ENCODE measurements around the gene FOSB. TPM values are rescaled to one million over a fixed set of nuclear protein-coding genes. Genes with fewer than 3 reads are reported as not detected.

The FOSB gene
- total RNA-seq, 4 donors from 2014 or later: 2.2 to 25.2 (median 6.9) TPM

DNA sequence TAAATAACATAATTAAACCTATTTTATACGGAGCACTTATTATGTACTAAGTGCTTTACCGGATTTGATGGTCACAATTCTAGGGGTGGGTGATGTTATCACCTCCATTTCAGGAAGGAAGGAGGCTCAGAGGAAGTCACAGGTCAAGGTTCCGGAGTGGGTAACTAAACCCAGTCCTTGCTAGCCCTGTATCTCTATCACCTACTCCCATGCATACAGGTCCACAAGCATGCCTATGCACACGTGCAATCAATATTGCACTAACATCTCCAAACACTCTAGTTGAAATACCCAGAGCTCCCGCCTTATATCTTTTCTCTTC is 17.8 kb upstream of the FOSB start:
- intact Hi-C loops (cut with DNase I): no loop called here
- 31% methylated on average over 5 of the region's 5 CpGs for WGBS
- H3K4me1 ChIP-seq: peaks cover 23 to 75% (median 43%) of the 10 kb centered on the region in 4 donors
- no peaks in the 10 kb centered on the region for H3K36me3 ChIP-seq
- H3K4me3 ChIP-seq: peak overlapping the region; percentile 68 to 84 (median 70)
- H3K9me3 ChIP-seq: no peaks in the 10 kb centered on the region
- DNase-seq (ENCODE audit: extremely low spot score): no peak
- H3K27me3 ChIP-seq: no peaks in the 10 kb centered on the region
- peak overlapping the region; percentile 75 to 93 (median 88) for H3K27ac ChIP-seq (replicated peaks in 1 of 4)
- no peak for TF ChIP-seq POLR2AphosphoS5 (IDR thresholded peaks at IDR 0.05)

DNA sequence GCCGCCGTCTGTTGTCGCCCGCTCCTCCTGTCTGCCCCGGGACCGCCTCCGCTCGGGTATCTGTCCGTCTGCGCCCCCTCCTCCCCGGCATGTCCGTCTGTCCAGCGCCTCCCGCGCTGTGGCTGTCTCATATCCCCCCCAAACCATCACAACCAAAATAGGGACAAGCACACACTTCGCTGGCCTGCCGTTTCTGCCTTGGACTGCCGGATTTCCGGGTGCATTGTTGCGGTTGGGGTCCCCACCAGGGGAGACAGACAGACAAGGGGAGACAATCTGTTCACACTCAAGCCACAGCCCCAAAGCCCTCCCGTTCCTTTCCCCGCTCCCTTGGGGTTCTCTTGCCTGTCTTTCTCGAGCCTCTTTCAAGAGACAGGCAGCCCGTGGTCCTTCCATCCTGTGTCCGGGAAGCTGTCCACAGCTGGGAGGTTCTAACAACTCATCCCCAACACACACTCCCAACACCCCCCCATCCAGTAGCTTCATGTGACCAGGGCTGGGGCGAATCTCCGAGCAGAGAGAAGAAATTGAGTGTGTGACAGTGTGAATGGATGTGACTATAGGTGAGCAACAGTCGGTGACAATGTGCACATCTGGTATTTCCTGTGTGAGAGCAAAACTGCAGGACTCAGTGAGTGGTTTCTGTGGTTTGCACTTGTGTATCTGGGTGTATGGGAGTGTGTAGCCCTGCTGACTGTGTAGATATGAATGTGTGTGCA is 16.5 kb upstream of the FOSB start:
- TF ChIP-seq POLR2A (IDR thresholded peaks at IDR 0.05; ENCODE audit: low read depth) (no peak), EP300 (IDR thresholded peaks at IDR 0.05) (no peak), POLR2AphosphoS5 (IDR thresholded peaks at IDR 0.05) (peak in 1 of 2 donors; percentile 53)
- TF ChIP-seq, protein P1, sequence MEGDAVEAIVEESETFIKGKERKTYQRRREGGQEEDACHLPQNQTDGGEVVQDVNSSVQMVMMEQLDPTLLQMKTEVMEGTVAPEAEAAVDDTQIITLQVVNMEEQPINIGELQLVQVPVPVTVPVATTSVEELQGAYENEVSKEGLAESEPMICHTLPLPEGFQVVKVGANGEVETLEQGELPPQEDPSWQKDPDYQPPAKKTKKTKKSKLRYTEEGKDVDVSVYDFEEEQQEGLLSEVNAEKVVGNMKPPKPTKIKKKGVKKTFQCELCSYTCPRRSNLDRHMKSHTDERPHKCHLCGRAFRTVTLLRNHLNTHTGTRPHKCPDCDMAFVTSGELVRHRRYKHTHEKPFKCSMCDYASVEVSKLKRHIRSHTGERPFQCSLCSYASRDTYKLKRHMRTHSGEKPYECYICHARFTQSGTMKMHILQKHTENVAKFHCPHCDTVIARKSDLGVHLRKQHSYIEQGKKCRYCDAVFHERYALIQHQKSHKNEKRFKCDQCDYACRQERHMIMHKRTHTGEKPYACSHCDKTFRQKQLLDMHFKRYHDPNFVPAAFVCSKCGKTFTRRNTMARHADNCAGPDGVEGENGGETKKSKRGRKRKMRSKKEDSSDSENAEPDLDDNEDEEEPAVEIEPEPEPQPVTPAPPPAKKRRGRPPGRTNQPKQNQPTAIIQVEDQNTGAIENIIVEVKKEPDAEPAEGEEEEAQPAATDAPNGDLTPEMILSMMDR (IDR thresholded peaks at IDR 0.05): no peak
- H3K27me3 ChIP-seq: no peaks in the 10 kb centered on the region
- WGBS: 4% methylated on average over 28 of the region's 28 CpGs
- intact Hi-C loops (cut with DNase I): no loop called here
- no peaks in the 10 kb centered on the region for H3K36me3 ChIP-seq
- H3K27ac ChIP-seq (replicated peaks in 1 of 4): peak overlapping the region; percentile 85 to 93 (median 90)
- no peaks in the 10 kb centered on the region for H3K9me3 ChIP-seq
- peak overlapping the region; percentile 68 to 84 (median 70) for H3K4me3 ChIP-seq
- peaks cover 34 to 76% (median 51%) of the 10 kb centered on the region in 4 donors for H3K4me1 ChIP-seq
- no peak for DNase-seq (ENCODE audit: extremely low spot score)

DNA sequence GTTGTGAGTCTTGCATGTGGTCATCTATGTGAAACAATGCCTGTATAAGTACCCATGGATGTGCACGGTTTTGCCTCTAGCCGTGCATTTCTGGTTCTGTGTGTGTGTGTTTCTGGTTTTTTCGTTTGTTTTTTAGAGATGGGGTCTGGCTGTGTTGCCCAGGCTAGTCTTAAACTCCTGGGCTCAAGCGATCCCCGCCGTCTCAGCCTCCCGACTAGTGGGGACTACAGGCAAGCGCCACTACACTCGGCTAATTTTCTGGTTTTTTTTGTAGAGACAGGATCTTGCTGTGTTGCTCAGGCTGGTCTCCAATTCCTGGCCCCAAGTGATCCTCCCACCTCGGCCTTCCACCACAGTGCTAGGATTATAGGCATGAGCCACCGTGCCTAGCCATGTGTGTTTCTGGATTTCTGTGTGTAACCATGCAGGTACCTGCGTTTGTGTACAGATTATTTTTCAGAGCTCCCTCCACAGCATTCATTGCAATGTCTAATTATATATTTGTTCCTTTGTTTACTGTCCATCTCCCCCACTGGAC is 15.9 kb upstream of the FOSB start:
- H3K4me3 ChIP-seq: no peak overlapping the region
- TF ChIP-seq, protein P1 (IDR thresholded peaks at IDR 0.05): no peak
- TF ChIP-seq POLR2AphosphoS5 (IDR thresholded peaks at IDR 0.05) (no peak), POLR2A (IDR thresholded peaks at IDR 0.05; ENCODE audit: low read depth) (no peak), EP300 (IDR thresholded peaks at IDR 0.05) (no peak)
- no peak for DNase-seq (ENCODE audit: extremely low spot score)
- no peaks in the 10 kb centered on the region for H3K27me3 ChIP-seq
- 79% methylated on average over 12 of the region's 12 CpGs for WGBS
- H3K36me3 ChIP-seq: no peaks in the 10 kb centered on the region
- H3K4me1 ChIP-seq: peaks cover 34 to 71% (median 54%) of the 10 kb centered on the region in 4 donors
- peak overlapping the region; percentile 2 to 93 (median 88) for H3K27ac ChIP-seq (replicated peaks in 1 of 4)
- intact Hi-C loops (cut with DNase I): no loop called here
- H3K9me3 ChIP-seq: no peaks in the 10 kb centered on the region

DNA sequence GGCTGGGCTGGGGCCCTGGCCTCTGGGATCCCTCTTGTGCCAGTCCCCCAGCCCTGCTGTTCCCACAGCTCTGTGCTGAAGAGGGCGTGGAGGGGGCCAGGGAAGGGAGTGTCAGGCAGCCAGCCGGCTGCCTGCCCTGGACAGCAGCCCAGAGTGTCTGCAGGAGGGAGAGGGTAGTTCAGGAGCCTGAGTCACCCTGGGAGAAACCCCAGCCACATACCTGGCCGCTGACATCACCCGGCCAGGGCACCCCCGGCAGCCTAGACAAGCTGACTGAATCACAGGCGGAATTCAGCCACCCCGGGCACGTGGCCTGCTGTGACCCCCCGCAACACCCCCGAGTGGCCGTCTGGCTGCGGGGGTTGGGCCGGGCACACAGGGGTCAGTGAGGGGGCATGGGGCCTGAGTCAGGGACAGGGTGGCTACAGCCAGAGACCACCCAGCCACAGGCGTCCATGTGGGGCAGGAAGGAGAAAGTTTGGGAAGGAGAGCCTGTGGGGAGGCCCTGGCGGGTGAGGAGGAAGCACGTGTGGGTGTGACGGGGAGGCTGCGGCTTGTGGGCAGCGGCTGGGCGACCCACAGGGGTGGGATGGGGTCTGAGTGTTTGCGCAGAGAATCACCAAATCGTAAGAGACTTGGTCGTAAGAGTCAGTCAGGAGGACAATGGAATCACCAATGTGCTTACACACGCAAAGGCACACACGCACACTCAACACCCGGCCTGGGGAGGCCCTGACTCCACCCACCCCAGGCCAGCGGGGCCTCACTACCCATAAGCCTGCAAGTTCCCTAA is 11.9 kb upstream of the FOSB start:
- TF ChIP-seq EP300 (IDR thresholded peaks at IDR 0.05) (peak; percentile 47), POLR2AphosphoS5 (IDR thresholded peaks at IDR 0.05) (peak; percentile 86 to 96), POLR2A (IDR thresholded peaks at IDR 0.05; ENCODE audit: low read depth) (no peak)
- TF ChIP-seq, protein P1 (IDR thresholded peaks at IDR 0.05): no peak
- no peaks in the 10 kb centered on the region for H3K36me3 ChIP-seq
- H3K27ac ChIP-seq (replicated peaks in 1 of 4): peak overlapping the region; percentile 79 to 87 (median 85)
- peaks cover 24 to 37% (median 33%) of the 10 kb centered on the region in 4 donors for H3K4me1 ChIP-seq
- peak; percentile 96 for DNase-seq (ENCODE audit: extremely low spot score)
- H3K4me3 ChIP-seq: peak overlapping the region; percentile 14 to 37 (median 24)
- intact Hi-C loops (cut with DNase I): no loop called here
- 9% methylated on average over 10 of the region's 27 CpGs for WGBS
- no peaks in the 10 kb centered on the region for H3K27me3 ChIP-seq
- H3K9me3 ChIP-seq: no peaks in the 10 kb centered on the region

DNA sequence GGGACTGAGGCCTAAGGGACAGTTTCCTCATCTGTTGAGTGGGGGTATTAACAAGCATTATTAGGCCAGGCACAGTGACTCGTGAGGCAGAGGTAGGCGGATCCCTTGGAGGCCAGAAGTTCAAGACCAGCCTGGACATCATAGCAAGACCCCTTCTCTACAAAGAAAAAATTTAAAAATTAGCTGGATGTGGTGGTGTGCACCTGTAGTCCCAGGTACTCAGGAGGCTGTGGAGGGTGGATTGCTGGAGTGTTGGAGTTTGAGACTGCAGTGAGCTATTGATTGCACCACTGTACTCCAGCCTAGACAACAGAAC is 11.3 kb upstream of the FOSB start:
- Histone ChIP-seq H3K27ac (replicated peaks in 1 of 4) (peak overlapping the region; percentile 79 to 87 (median 85)), H3K9me3 (no peaks in the 10 kb centered on the region), H3K27me3 (no peaks in the 10 kb centered on the region), H3K36me3 (no peaks in the 10 kb centered on the region), H3K4me3 (no peak overlapping the region), H3K4me1 (peaks cover 19 to 32% (median 28%) of the 10 kb centered on the region in 4 donors)
- no peak for DNase-seq (ENCODE audit: extremely low spot score)
- intact Hi-C loops (cut with DNase I): no loop called here
- WGBS: 59% methylated on average over 2 of the region's 2 CpGs
- no peak for TF ChIP-seq POLR2AphosphoS5 (IDR thresholded peaks at IDR 0.05)
- TF ChIP-seq POLR2A (IDR thresholded peaks at IDR 0.05; ENCODE audit: low read depth): no peak
- TF ChIP-seq, protein P1 (IDR thresholded peaks at IDR 0.05): no peak
- no peak for TF ChIP-seq EP300 (IDR thresholded peaks at IDR 0.05)

Data from esophagus muscularis mucosa (tissue), 4 donors.